ENCODE data around the gene YIF1B. TPM values are rescaled to one million over a fixed set of nuclear protein-coding genes. Genes with fewer than 3 reads are reported as not detected.

YIF1B gene
- total and polyA plus RNA-seq, 2 experiments from 2014 or later: 82.8 to 106 TPM

DNA sequence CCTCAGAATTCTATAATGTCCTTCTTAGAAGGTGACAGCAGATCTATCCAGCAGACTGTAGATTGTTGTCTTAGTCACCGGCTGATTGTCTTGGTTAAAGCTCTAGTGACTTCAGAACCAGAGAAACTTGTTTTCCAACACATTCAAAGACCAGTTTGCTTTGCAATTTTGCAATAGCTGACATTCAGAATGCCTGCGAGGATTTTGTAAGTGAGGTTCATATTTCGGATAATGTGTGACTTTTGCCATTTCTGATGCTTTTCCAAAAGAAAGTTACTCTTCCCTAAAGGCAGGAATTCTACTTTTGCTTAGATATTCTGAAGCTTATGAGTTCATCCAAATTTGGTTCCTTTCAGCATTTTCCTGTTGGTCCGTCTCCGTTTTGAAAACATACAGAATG is 38.2 kb downstream of the YIF1B start:
- Histone ChIP-seq H3K27ac (ENCODE audit: low read depth) (peak overlapping the region; percentile 76; the same call in 1 of the 2 replicates), H3F3A (replicated peaks; ENCODE audit: low read depth) (peaks cover 14% of the 10 kb centered on the region; the same call in 1 of the 2 replicates), H4K20me1 (replicated peaks; ENCODE audit: insufficient read depth) (peaks cover 80% of the 10 kb centered on the region), H3K27me3 (ENCODE audit: insufficient read depth) (no peaks in the 10 kb centered on the region), H3K4me3 (no peak overlapping the region), H3K4me2 (no peak overlapping the region), H3K4me1 (ENCODE audit: insufficient read depth) (no peaks in the 10 kb centered on the region), H3K9me2 (ENCODE audit: insufficient read depth) (no peaks in the 10 kb centered on the region), H2AFZ (no peak overlapping the region), H3K79me2 (replicated peaks; ENCODE audit: insufficient read depth) (peaks cover 100% of the 10 kb centered on the region), H3K36me3 (ENCODE audit: insufficient read depth) (no peaks in the 10 kb centered on the region)
- TF ChIP-seq EZH2phosphoT487 (IDR thresholded peaks at IDR 0.05; ENCODE audit: unreplicated experiment) (no peak), ZNF114 (CRISPR knock-in tag; IDR thresholded peaks at IDR 0.05) (no peak), ZNF331 (CRISPR knock-in tag; IDR thresholded peaks at IDR 0.05; ENCODE audit: low read depth) (no peak), JUNB (IDR thresholded peaks at IDR 0.05; ENCODE audit: unreplicated experiment) (no peak), STAT1 (IDR thresholded peaks at IDR 0.05; ENCODE audit: unreplicated experiment) (no peak), EZH2 (IDR thresholded peaks at IDR 0.05; ENCODE audit: low read depth, unreplicated experiment) (no peak), NANOG (IDR thresholded peaks at IDR 0.05; ENCODE audit: borderline replicate concordance) (no peak)
- TF ChIP-seq, protein P1, sequence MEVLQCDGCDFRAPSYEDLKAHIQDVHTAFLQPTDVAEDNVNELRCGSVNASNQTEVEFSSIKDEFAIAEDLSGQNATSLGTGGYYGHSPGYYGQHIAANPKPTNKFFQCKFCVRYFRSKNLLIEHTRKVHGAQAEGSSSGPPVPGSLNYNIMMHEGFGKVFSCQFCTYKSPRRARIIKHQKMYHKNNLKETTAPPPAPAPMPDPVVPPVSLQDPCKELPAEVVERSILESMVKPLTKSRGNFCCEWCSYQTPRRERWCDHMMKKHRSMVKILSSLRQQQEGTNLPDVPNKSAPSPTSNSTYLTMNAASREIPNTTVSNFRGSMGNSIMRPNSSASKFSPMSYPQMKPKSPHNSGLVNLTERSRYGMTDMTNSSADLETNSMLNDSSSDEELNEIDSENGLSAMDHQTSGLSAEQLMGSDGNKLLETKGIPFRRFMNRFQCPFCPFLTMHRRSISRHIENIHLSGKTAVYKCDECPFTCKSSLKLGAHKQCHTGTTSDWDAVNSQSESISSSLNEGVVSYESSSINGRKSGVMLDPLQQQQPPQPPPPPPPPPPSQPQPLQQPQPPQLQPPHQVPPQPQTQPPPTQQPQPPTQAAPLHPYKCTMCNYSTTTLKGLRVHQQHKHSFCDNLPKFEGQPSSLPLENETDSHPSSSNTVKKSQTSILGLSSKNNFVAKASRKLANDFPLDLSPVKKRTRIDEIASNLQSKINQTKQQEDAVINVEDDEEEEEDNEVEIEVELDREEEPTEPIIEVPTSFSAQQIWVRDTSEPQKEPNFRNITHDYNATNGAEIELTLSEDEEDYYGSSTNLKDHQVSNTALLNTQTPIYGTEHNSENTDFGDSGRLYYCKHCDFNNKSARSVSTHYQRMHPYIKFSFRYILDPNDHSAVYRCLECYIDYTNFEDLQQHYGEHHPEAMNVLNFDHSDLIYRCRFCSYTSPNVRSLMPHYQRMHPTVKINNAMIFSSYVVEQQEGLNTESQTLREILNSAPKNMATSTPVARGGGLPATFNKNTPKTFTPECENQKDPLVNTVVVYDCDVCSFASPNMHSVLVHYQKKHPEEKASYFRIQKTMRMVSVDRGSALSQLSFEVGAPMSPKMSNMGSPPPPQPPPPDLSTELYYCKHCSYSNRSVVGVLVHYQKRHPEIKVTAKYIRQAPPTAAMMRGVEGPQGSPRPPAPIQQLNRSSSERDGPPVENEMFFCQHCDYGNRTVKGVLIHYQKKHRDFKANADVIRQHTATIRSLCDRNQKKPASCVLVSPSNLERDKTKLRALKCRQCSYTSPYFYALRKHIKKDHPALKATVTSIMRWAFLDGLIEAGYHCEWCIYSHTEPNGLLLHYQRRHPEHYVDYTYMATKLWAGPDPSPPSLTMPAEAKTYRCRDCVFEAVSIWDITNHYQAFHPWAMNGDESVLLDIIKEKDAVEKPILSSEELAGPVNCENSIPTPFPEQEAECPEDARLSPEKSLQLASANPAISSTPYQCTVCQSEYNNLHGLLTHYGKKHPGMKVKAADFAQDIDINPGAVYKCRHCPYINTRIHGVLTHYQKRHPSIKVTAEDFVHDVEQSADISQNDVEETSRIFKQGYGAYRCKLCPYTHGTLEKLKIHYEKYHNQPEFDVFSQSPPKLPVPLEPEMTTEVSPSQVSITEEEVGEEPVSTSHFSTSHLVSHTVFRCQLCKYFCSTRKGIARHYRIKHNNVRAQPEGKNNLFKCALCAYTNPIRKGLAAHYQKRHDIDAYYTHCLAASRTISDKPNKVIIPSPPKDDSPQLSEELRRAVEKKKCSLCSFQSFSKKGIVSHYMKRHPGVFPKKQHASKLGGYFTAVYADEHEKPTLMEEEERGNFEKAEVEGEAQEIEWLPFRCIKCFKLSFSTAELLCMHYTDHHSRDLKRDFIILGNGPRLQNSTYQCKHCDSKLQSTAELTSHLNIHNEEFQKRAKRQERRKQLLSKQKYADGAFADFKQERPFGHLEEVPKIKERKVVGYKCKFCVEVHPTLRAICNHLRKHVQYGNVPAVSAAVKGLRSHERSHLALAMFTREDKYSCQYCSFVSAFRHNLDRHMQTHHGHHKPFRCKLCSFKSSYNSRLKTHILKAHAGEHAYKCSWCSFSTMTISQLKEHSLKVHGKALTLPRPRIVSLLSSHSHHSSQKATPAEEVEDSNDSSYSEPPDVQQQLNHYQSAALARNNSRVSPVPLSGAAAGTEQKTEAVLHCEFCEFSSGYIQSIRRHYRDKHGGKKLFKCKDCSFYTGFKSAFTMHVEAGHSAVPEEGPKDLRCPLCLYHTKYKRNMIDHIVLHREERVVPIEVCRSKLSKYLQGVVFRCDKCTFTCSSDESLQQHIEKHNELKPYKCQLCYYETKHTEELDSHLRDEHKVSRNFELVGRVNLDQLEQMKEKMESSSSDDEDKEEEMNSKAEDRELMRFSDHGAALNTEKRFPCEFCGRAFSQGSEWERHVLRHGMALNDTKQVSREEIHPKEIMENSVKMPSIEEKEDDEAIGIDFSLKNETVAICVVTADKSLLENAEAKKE (CRISPR knock-in tag; IDR thresholded peaks at IDR 0.05): no peak
- TF ChIP-seq, protein P2, sequence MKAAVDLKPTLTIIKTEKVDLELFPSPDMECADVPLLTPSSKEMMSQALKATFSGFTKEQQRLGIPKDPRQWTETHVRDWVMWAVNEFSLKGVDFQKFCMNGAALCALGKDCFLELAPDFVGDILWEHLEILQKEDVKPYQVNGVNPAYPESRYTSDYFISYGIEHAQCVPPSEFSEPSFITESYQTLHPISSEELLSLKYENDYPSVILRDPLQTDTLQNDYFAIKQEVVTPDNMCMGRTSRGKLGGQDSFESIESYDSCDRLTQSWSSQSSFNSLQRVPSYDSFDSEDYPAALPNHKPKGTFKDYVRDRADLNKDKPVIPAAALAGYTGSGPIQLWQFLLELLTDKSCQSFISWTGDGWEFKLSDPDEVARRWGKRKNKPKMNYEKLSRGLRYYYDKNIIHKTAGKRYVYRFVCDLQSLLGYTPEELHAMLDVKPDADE (IDR thresholded peaks at IDR 0.05): no peak
- TF ChIP-seq, protein P3, sequence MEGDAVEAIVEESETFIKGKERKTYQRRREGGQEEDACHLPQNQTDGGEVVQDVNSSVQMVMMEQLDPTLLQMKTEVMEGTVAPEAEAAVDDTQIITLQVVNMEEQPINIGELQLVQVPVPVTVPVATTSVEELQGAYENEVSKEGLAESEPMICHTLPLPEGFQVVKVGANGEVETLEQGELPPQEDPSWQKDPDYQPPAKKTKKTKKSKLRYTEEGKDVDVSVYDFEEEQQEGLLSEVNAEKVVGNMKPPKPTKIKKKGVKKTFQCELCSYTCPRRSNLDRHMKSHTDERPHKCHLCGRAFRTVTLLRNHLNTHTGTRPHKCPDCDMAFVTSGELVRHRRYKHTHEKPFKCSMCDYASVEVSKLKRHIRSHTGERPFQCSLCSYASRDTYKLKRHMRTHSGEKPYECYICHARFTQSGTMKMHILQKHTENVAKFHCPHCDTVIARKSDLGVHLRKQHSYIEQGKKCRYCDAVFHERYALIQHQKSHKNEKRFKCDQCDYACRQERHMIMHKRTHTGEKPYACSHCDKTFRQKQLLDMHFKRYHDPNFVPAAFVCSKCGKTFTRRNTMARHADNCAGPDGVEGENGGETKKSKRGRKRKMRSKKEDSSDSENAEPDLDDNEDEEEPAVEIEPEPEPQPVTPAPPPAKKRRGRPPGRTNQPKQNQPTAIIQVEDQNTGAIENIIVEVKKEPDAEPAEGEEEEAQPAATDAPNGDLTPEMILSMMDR (conservative IDR thresholded peaks at IDR 0.05; ENCODE audit: low read depth in 2 of 2): no peak
- Mint-ChIP-seq H3K27ac (no peak overlapping the region), H3K36me3 (ENCODE audit: low read depth) (peaks cover 15% of the 10 kb centered on the region; the same call in 2 of the 3 replicates), H3K27me3 (ENCODE audit: insufficient read depth, low read depth, poor library complexity) (no peaks in the 10 kb centered on the region), H3K4me3 (no peak overlapping the region), H3K9me3 (no peaks in the 10 kb centered on the region), H3K4me1 (no peaks in the 10 kb centered on the region; the same call in 2 of the 3 replicates)
- ATAC-seq (no peak), DNase-seq (ENCODE audit: low spot score) (no peak)
